ENCODE results near the gene GFRA1. TPM values are rescaled to one million over a fixed set of nuclear protein-coding genes. Genes with fewer than 3 reads are reported as not detected.

Gene GFRA1
- polyA plus RNA-seq, 3 donors, result not detected

GRCh38 chr10:116182426-116182825, 90.6 kb downstream of the GFRA1 start:
- Histone ChIP-seq H3K79me2 (ENCODE audit: insufficient read depth, low read length) (no peaks in the 10 kb centered on the region), H3K4me3 (replicated peaks in 1 of 3; ENCODE audit: low read depth in 2 of 3, low read length in 3 of 3) (no peak overlapping the region), H3K9ac (ENCODE audit: insufficient read depth, low read length, poor library complexity, severe bottlenecking) (no peak overlapping the region), H3K27me3 (ENCODE audit: control insufficient read depth in 2 of 2, insufficient read depth in 2 of 2, low read length in 2 of 2) (no peaks in the 10 kb centered on the region), H3K9me3 (replicated peaks in 1 of 2; ENCODE audit: control insufficient read depth in 1 of 2, insufficient read depth in 1 of 2, low read length in 2 of 2) (no peaks in the 10 kb centered on the region), H3K4me1 (ENCODE audit: control insufficient read depth in 1 of 2, insufficient read depth in 2 of 2, low read length in 2 of 2) (no peaks in the 10 kb centered on the region), H2AFZ (ENCODE audit: insufficient read depth, low read depth, low read length, poor library complexity, severe bottlenecking) (no peak overlapping the region), H3K36me3 (replicated peaks in 1 of 2; ENCODE audit: control insufficient read depth in 1 of 2, insufficient read depth in 2 of 2, low read length in 2 of 2) (no peaks in the 10 kb centered on the region), H3K27ac (ENCODE audit: low read depth in 1 of 2, low read length in 2 of 2) (no peak overlapping the region), H4K20me1 (ENCODE audit: insufficient read depth, low read length) (no peaks in the 10 kb centered on the region), H3K4me2 (replicated peaks; ENCODE audit: extremely low read depth, low read length, poor library complexity, severe bottlenecking) (no peak overlapping the region)
- peaks cover 0 to 5% (median 0%) of the 10 kb centered on the region in 3 donors for H3K27me3 Mint-ChIP-seq (ENCODE audit: low read depth in 3 of 3)
- no peak for DNase-seq
- H3K9me3 Mint-ChIP-seq, result peaks cover 0 to 7% (median 0%) of the 10 kb centered on the region in 7 donors
- peaks cover 2% of the 10 kb centered on the region for H3K4me1 Mint-ChIP-seq
- intact Hi-C loops (cut with micrococcal nuclease), result no loop called here
- H3K36me3 Mint-ChIP-seq, result no peaks in the 10 kb centered on the region
- H3K27ac Mint-ChIP-seq, result no peak overlapping the region
- 96% methylated on average over 2 of the region's 2 CpGs for WGBS (ENCODE audit: insufficient coverage)
- no peak overlapping the region for H3K4me3 Mint-ChIP-seq
- no peak for TF ChIP-seq CTCF (IDR thresholded peaks at IDR 0.05)

GRCh38 chr10:116178086-116178605, 94.9 kb downstream of the GFRA1 start:
- Histone ChIP-seq H3K4me3 (replicated peaks in 1 of 3; ENCODE audit: low read depth in 2 of 3, low read length in 3 of 3) (no peak overlapping the region), H3K9me3 (replicated peaks in 1 of 2; ENCODE audit: control insufficient read depth in 1 of 2, insufficient read depth in 1 of 2, low read length in 2 of 2) (no peaks in the 10 kb centered on the region), H3K79me2 (ENCODE audit: insufficient read depth, low read length) (no peaks in the 10 kb centered on the region), H3K4me2 (replicated peaks; ENCODE audit: extremely low read depth, low read length, poor library complexity, severe bottlenecking) (no peak overlapping the region), H3K4me1 (ENCODE audit: control insufficient read depth in 1 of 2, insufficient read depth in 2 of 2, low read length in 2 of 2) (no peaks in the 10 kb centered on the region), H3K27ac (ENCODE audit: low read depth in 1 of 2, low read length in 2 of 2) (no peak overlapping the region), H3K9ac (ENCODE audit: insufficient read depth, low read length, poor library complexity, severe bottlenecking) (no peak overlapping the region), H2AFZ (ENCODE audit: insufficient read depth, low read depth, low read length, poor library complexity, severe bottlenecking) (no peak overlapping the region), H3K27me3 (ENCODE audit: control insufficient read depth in 2 of 2, insufficient read depth in 2 of 2, low read length in 2 of 2) (no peaks in the 10 kb centered on the region), H3K36me3 (replicated peaks in 1 of 2; ENCODE audit: control insufficient read depth in 1 of 2, insufficient read depth in 2 of 2, low read length in 2 of 2) (no peaks in the 10 kb centered on the region), H4K20me1 (ENCODE audit: insufficient read depth, low read length) (no peaks in the 10 kb centered on the region)
- Mint-ChIP-seq H3K36me3 (no peaks in the 10 kb centered on the region), H3K27me3 (ENCODE audit: low read depth in 3 of 3) (peaks cover 0 to 3% (median 0%) of the 10 kb centered on the region in 3 donors), H3K4me3 (no peak overlapping the region), H3K27ac (no peak overlapping the region), H3K9me3 (peaks cover 0 to 8% (median 0%) of the 10 kb centered on the region in 7 donors), H3K4me1 (no peaks in the 10 kb centered on the region)
- TF ChIP-seq CTCF (IDR thresholded peaks at IDR 0.05), result no peak
- 90% methylated on average over 2 of the region's 9 CpGs for WGBS (ENCODE audit: insufficient coverage)
- no peak for DNase-seq
- intact Hi-C loops (cut with micrococcal nuclease), result no loop called here

Data from CD14-positive monocyte (primary cell).